ENCODE results near the gene SLC22A3. TPM values are rescaled to one million over a fixed set of nuclear protein-coding genes. Genes with fewer than 3 reads are reported as not detected.

SLC22A3 gene
- total and polyA plus RNA-seq, 2 of the 13 experiments (the other 11 are each of a cell fraction or from before 2014, with no cell fraction given) = 12.0 to 31.5 TPM

DNA sequence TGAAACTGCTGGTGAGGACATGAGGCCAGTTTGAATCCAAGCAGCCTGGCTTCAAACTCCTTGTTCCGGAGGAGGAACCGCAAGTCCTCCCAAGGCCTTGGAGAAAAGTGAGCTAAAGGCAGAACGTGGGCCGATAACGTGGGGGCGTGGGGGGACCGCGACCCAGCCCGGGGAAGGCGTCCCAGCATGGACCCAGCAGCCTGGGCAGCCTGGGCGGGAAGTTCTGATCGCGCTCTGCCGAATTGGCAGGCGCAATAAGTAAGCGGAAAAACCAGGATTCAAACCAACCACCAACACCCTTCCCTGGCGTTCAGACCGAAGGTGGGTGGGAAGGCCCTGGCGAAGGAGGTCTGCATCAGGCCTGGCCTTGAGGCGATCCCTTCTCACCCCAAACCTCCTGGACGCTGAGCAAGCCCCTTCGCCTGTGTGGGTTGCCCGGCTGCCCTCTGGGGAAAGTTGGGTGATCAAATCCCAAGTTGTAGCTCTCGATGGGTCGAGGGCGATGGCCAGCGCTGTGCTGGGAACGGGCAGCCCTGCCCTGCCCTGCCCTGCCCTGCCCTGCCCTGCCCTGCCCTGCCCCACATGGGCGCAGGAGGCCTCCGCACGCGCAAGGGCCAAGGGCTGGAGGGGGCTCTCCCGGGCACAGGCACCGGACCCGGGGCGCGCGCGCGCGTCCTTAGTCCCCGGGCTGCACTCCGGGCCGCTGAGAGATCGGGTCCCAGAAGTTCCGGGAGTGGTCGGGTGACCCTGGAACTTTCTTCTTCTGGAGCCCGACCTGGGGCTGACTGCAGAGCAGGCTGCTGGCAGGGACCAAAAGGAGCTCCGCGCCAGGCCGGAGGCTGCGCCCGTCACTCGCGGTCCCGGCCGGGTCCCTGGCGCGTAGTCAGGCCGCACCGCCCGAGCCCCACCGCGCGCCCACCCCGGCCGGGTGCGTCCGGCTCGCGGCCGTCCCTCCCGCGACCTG, 637 bp upstream of the SLC22A3 start:
- Histone ChIP-seq H3K36me3 (replicated peaks in 1 of 2; ENCODE audit: control insufficient read depth in 1 of 2, insufficient read depth in 2 of 2, low read length in 2 of 2) (no peaks in the 10 kb centered on the region), H3K9ac (ENCODE audit: insufficient read depth, low read depth, low read length) (peak overlapping the region; percentile 92), H3K4me3 (replicated peaks in 1 of 3; ENCODE audit: insufficient read depth in 1 of 3, low read depth in 2 of 3, low read length in 3 of 3) (peak overlapping the region; percentile 61 to 86 (median 86)), H3K9me3 (ENCODE audit: low read length) (no peaks in the 10 kb centered on the region), H3K27me3 (ENCODE audit: control insufficient read depth in 1 of 2, insufficient read depth in 2 of 2, low read length in 2 of 2) (peaks cover 0 to 6% of the 10 kb centered on the region in 2 experiments; a peak in 1 of 5 replicates), H3K4me2 (ENCODE audit: low read depth, low read length) (peak overlapping the region; percentile 85; the same call in 1 of the 2 replicates), H2AFZ (ENCODE audit: low read length) (no peak overlapping the region), H3K27ac (ENCODE audit: extremely low read length, insufficient read depth, low read length) (peak overlapping the region; percentile 51), H3K79me2 (ENCODE audit: insufficient read depth, low read length) (peaks cover 38% of the 10 kb centered on the region), H4K20me1 (ENCODE audit: insufficient read depth, low read length) (no peaks in the 10 kb centered on the region), H3K4me1 (ENCODE audit: insufficient read depth, low read length) (peaks cover 32% of the 10 kb centered on the region)
- no peak for FAIRE-seq
- intact Hi-C loops (cut with micrococcal nuclease; ENCODE audit: unreplicated experiment) (loop anchor here (5.0 kb wide), 2 partner anchors 110 to 210 kb away; no protein-coding TSS in a partner anchor), in situ Hi-C loops (cut with HindIII; ENCODE audit: extremely low pct_ligation_motif_present, low pct_unique_long_range_greater_than_20kb) (no loop called here)
- ChIA-PET CTCF (ENCODE audit: low intra/inter-chr PET ratio, low total read pairs) (no interaction called here), POLR2A (interaction anchor here (0.9 to 2.7 kb wide), 2 partner anchors 44 to 47 kb away, joined by 3 to 28 read pairs; no protein-coding TSS in a partner anchor)
- peak; percentile 52 for ATAC-seq
- no TSS peak for BruUV-seq (replicated peaks)
- WGBS (ENCODE audit: low lambda C conversion rate) = 85% methylated on average over 23 of the region's 74 CpGs
- no peak for DNase-seq (ENCODE audit: low spot score)
- TF ChIP-seq ZNF251 (CRISPR knock-in tag; IDR thresholded peaks at IDR 0.05) (no peak), ZNF17 (CRISPR knock-in tag; IDR thresholded peaks at IDR 0.05) (no peak), ZNF709 (CRISPR knock-in tag; IDR thresholded peaks at IDR 0.05) (no peak), ZNF614 (CRISPR knock-in tag; IDR thresholded peaks at IDR 0.05; ENCODE audit: borderline replicate concordance) (no peak), ZSCAN31 (CRISPR knock-in tag; IDR thresholded peaks at IDR 0.05; ENCODE audit: low read depth) (no peak), XRCC5 (optimal IDR thresholded peaks at IDR 0.05; ENCODE audit: low read length) (no peak), ZNF530 (CRISPR knock-in tag; IDR thresholded peaks at IDR 0.05; ENCODE audit: low read depth) (no peak), ZNF431 (CRISPR knock-in tag; IDR thresholded peaks at IDR 0.05; ENCODE audit: borderline replicate concordance, low read depth) (no peak), ZBTB38 (CRISPR knock-in tag; IDR thresholded peaks at IDR 0.05) (0 out of 2 replicates have a peak, but pooled peaks have one; percentile 37), ZNF331 (CRISPR knock-in tag; IDR thresholded peaks at IDR 0.05) (no peak), ZNF143 (CRISPR knock-in tag; IDR thresholded peaks at IDR 0.05) (no peak), HNRNPH1 (optimal IDR thresholded peaks at IDR 0.05; ENCODE audit: low read depth, low read length) (no peak)
- TF ChIP-seq, protein P1, sequence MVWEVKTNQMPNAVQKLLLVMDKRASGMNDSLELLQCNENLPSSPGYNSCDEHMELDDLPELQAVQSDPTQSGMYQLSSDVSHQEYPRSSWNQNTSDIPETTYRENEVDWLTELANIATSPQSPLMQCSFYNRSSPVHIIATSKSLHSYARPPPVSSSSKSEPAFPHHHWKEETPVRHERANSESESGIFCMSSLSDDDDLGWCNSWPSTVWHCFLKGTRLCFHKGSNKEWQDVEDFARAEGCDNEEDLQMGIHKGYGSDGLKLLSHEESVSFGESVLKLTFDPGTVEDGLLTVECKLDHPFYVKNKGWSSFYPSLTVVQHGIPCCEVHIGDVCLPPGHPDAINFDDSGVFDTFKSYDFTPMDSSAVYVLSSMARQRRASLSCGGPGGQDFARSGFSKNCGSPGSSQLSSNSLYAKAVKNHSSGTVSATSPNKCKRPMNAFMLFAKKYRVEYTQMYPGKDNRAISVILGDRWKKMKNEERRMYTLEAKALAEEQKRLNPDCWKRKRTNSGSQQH (CRISPR knock-in tag; IDR thresholded peaks at IDR 0.05; ENCODE audit: low read depth) = no peak
- TF ChIP-seq, protein P2, sequence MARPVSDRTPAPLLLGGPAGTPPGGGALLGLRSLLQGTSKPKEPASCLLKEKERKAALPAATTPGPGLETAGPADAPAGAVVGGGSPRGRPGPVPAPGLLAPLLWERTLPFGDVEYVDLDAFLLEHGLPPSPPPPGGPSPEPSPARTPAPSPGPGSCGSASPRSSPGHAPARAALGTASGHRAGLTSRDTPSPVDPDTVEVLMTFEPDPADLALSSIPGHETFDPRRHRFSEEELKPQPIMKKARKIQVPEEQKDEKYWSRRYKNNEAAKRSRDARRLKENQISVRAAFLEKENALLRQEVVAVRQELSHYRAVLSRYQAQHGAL (CRISPR knock-in tag; IDR thresholded peaks at IDR 0.05; ENCODE audit: not compliant biosample characterization) = no peak
- TF ChIP-seq, protein P3, sequence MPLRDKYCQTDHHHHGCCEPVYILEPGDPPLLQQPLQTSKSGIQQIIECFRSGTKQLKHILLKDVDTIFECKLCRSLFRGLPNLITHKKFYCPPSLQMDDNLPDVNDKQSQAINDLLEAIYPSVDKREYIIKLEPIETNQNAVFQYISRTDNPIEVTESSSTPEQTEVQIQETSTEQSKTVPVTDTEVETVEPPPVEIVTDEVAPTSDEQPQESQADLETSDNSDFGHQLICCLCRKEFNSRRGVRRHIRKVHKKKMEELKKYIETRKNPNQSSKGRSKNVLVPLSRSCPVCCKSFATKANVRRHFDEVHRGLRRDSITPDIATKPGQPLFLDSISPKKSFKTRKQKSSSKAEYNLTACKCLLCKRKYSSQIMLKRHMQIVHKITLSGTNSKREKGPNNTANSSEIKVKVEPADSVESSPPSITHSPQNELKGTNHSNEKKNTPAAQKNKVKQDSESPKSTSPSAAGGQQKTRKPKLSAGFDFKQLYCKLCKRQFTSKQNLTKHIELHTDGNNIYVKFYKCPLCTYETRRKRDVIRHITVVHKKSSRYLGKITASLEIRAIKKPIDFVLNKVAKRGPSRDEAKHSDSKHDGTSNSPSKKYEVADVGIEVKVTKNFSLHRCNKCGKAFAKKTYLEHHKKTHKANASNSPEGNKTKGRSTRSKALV (CRISPR knock-in tag; IDR thresholded peaks at IDR 0.05) = peak; percentile 96
- TF ChIP-seq, protein P4, sequence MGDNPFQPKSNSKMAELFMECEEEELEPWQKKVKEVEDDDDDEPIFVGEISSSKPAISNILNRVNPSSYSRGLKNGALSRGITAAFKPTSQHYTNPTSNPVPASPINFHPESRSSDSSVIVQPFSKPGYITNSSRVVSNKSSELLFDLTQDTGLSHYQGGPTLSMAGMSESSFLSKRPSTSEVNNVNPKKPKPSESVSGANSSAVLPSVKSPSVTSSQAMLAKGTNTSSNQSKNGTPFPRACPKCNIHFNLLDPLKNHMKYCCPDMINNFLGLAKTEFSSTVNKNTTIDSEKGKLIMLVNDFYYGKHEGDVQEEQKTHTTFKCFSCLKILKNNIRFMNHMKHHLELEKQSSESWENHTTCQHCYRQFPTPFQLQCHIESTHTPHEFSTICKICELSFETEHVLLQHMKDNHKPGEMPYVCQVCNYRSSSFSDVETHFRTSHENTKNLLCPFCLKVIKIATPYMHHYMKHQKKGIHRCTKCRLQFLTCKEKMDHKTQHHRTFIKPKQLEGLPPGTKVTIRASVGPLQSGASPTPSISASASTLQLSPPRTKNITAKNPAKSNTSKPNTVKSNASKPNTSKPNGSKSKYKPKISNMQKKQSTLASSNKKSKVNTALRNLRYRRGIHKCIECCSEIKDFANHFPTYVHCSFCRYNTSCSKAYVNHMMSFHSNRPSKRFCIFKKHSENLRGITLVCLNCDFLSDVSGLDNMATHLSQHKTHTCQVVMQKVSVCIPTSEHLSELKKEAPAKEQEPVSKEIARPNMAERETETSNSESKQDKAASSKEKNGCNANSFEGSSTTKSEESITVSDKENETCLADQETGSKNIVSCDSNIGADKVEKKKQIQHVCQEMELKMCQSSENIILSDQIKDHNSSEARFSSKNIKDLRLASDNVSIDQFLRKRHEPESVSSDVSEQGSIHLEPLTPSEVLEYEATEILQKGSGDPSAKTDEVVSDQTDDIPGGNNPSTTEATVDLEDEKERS (CRISPR knock-in tag; IDR thresholded peaks at IDR 0.05) = no peak

Data from HepG2 (cell line).